IMR-90 (cell line): ENCODE results near the gene CENPU. TPM values are rescaled to one million over a fixed set of nuclear protein-coding genes. Genes with fewer than 3 reads are reported as not detected.

Experiments used
- ATAC-seq: fragments of 200-7000 bp; cut with Tn5 transposase; 2 replicates; pipeline ENCODE4 v1.9.1; 2020; ENCODE audit warnings: low read depth, mild to moderate bottlenecking, moderate library complexity
- BruUV-seq: library from RNA; stranded (reverse); fragments of 400-500 nt; replicated peaks from 2 replicates; lab custom pipeline; 2021; lab: Mats Ljungman, UMichigan
- CTCF ChIA-PET: fragments of 300-600 bp; formaldehyde crosslinking; extraction: SDS; loops from one replicate; lab custom pipeline; 2021; ENCODE audit warnings: antibody characterized with exemption; lab: Yijun Ruan, JAX
- POLR2A ChIA-PET: fragments of 300-600 bp; sonication (Branson Sonifier 250); formaldehyde crosslinking; loops from one replicate; lab custom pipeline; 2022; ENCODE audit warnings: antibody characterized with exemption; ENCODE audit not compliant: unreplicated experiment; lab: Charles Lee
- DNase-seq: peaks from one replicate; pipeline ENCODE4 v3.0.0; 2013
- H2AFZ ChIP-seq: replicated peaks from 2 replicates; pipeline ENCODE3; 2013; ENCODE audit warnings: low read length, mild to moderate bottlenecking; ENCODE audit not compliant: poor library complexity
- H2AK5ac ChIP-seq: 2 replicates; pipeline ENCODE4 v1.6.1; 2013; ENCODE audit warnings: low read depth, low read length, inconsistent platforms
- H2AK9ac ChIP-seq: replicated peaks from 2 replicates; pipeline ENCODE3; 2013; ENCODE audit warnings: mild to moderate bottlenecking, low read depth, low read length, moderate library complexity; ENCODE audit not compliant: poor library complexity
- H2BK120ac ChIP-seq: 2 replicates; pipeline ENCODE4 v1.6.1; 2013; ENCODE audit warnings: low read depth, low read length, inconsistent platforms
- H2BK15ac ChIP-seq: 3 replicates; pipeline ENCODE4 v1.6.1; 2013; ENCODE audit warnings: low read depth, low read length, inconsistent platforms
- H2BK20ac ChIP-seq: 2 replicates; pipeline ENCODE4 v1.6.1; 2013; ENCODE audit warnings: low read depth, mild to moderate bottlenecking, inconsistent platforms, low read length, moderate library complexity
- H2BK5ac ChIP-seq: 2 replicates; pipeline ENCODE4 v1.6.1; 2013; ENCODE audit warnings: mild to moderate bottlenecking, low read depth, low read length, inconsistent platforms; ENCODE audit not compliant: poor library complexity, severe bottlenecking
- H3K14ac ChIP-seq: replicated peaks from 2 replicates; pipeline ENCODE4 v1.6.1; 2013; ENCODE audit warnings: low read depth, low read length, inconsistent platforms
- H3K18ac ChIP-seq: 2 replicates; pipeline ENCODE4 v1.6.1; 2013; ENCODE audit warnings: low read depth, low read length, control low read depth
- H3K23ac ChIP-seq: 2 replicates; pipeline ENCODE4 v1.6.1; 2013; ENCODE audit warnings: low read depth, low read length, inconsistent platforms
- H3K27ac ChIP-seq: 2 replicates; pipeline ENCODE4 v1.5.1; 2013; ENCODE audit warnings: mild to moderate bottlenecking, control low read depth, low read length; ENCODE audit not compliant: insufficient read depth
- H3K27me3 ChIP-seq: 2 replicates; pipeline ENCODE4 v1.6.1; 2013; ENCODE audit warnings: low read length; ENCODE audit not compliant: control insufficient read depth, insufficient read depth
- H3K36me3 ChIP-seq: 2 replicates; pipeline ENCODE4 v1.6.1; 2013; ENCODE audit warnings: low read length, mixed read lengths; ENCODE audit not compliant: control insufficient read depth, insufficient read depth
- H3K4ac ChIP-seq: 2 replicates; pipeline ENCODE4 v1.6.1; 2013; ENCODE audit warnings: low read depth, low read length, inconsistent platforms
- H3K4me1 ChIP-seq: 2 replicates; pipeline ENCODE4 v1.6.1; 2013; ENCODE audit warnings: low read length, mixed read lengths; ENCODE audit not compliant: control insufficient read depth, insufficient read depth
- H3K4me2 ChIP-seq: 2 replicates; pipeline ENCODE4 v1.6.1; 2013; ENCODE audit warnings: low read depth, mild to moderate bottlenecking, control low read depth, low read length, moderate library complexity
- H3K4me3 ChIP-seq: 2 replicates; pipeline ENCODE4 v1.5.1; 2013; ENCODE audit warnings: low read depth, mild to moderate bottlenecking, control low read depth, low read length, moderate library complexity; ENCODE audit not compliant: insufficient read depth
- H3K56ac ChIP-seq: 2 replicates; pipeline ENCODE4 v1.6.1; 2013; ENCODE audit warnings: low read length, inconsistent platforms; ENCODE audit not compliant: insufficient read depth; ENCODE audit errors: extremely low read depth
- H3K79me1 ChIP-seq, 2 experiments: 2 replicates each; pipeline ENCODE4 v1.6.1; 2013; ENCODE audit warnings: low read length in 2 of 2, inconsistent platforms in 1 of 2, low read depth in 1 of 2
- H3K9ac ChIP-seq: 2 replicates; pipeline ENCODE4 v1.6.1; 2013; ENCODE audit warnings: low read depth, low read length, control low read depth
- H3K9me1 ChIP-seq: 2 replicates; pipeline ENCODE4 v1.6.1; 2013; ENCODE audit warnings: low read length, inconsistent platforms; ENCODE audit not compliant: insufficient read depth
- H3K9me3 ChIP-seq: 2 replicates; pipeline ENCODE4 v1.6.1; 2013; ENCODE audit warnings: low read length; ENCODE audit not compliant: control insufficient read depth, insufficient read depth
- H4K20me1 ChIP-seq: 2 replicates; pipeline ENCODE4 v1.6.1; 2013; ENCODE audit warnings: low read length, inconsistent platforms; ENCODE audit not compliant: insufficient read depth
- H4K5ac ChIP-seq: 2 replicates; pipeline ENCODE4 v1.6.1; 2013; ENCODE audit warnings: mild to moderate bottlenecking, low read depth, low read length, control low read depth
- H4K8ac ChIP-seq, 2 experiments: 2 replicates each; pipeline ENCODE4 v1.6.1; 2013; ENCODE audit warnings: low read depth in 2 of 2, low read length in 2 of 2, control low read depth in 1 of 2, inconsistent platforms in 1 of 2
- H4K91ac ChIP-seq: 2 replicates; pipeline ENCODE4 v1.6.1; 2013; ENCODE audit warnings: low read depth, low read length, inconsistent platforms; ENCODE audit not compliant: insufficient read depth
- RFX5 ChIP-seq: IDR thresholded peaks from 2 replicates; pipeline ENCODE4 v1.8.0; 2012; ENCODE audit warnings: low read depth, mild to moderate bottlenecking, low read length, moderate library complexity
- WGBS, 2 experiments: methylation state at CpG; one replicate each; pipeline versions ENCODE4 v1.1.5 to v1.1.7; 2013; ENCODE audit warnings: missing lambda C conversion rate in 2 of 2; ENCODE audit not compliant: insufficient read length in 1 of 2; ENCODE audit errors: extremely low coverage in 2 of 2; 5-methylcytosine and 5-hydroxymethylcytosine counted together
- dilution Hi-C: fragments of 300-500 bp; cut with HindIII; formaldehyde crosslinking; loops from one replicate; pipeline ENCODE4 v1.14.3; 2018; ENCODE audit warnings: low sequenced_read_pairs; ENCODE audit not compliant: unreplicated experiment
- in situ Hi-C: fragments of 300-500 bp; cut with MboI; formaldehyde crosslinking; loops from 3 replicates; pipeline ENCODE4 v1.14.3; 2019; ENCODE audit warnings: low sequenced_read_pairs, inconsistent platforms, mixed read lengths
- intact Hi-C: fragments of 100-400 bp; cut with micrococcal nuclease; formaldehyde crosslinking; loops from 2 replicates; pipeline ENCODE4 v1.10.0; 2022
- polyA plus RNA-seq, 3 experiments: library from polyadenylated mRNA; depleted of rRNA; stranded (reverse); fragments of >200 nt; gene quantifications; 2 replicates each; pipeline ENCODE4 v1.2.3, GENCODE V29; 2012; ENCODE audit warnings: low replicate concordance in 1 of 3
- total RNA-seq: library from RNA; depleted of rRNA; stranded (reverse); fragments of >200 nt; gene quantifications from 2 replicates; pipeline ENCODE4 v1.2.3, GENCODE V29; 2012
- TF ChIP-seq, protein P1 (sequence below): fragments of 150-350 bp; IDR thresholded peaks from 2 replicates; pipeline ENCODE4 v1.6.1; 2017; ENCODE audit warnings: mild to moderate bottlenecking, antibody characterized with exemption, low read length, low read depth
- TF ChIP-seq, protein P2 (sequence below): conservative IDR thresholded peaks from 2 replicates; pipeline ENCODE4 v1.5.1; 2012; ENCODE audit warnings: mild to moderate bottlenecking, low read depth, low read length, improper control_type of control experiment

CENPU gene
- total and polyA plus RNA-seq, 2 of the 4 experiments (the other 2 are of a cell fraction), result 13.6 to 14.6 TPM

DNA sequence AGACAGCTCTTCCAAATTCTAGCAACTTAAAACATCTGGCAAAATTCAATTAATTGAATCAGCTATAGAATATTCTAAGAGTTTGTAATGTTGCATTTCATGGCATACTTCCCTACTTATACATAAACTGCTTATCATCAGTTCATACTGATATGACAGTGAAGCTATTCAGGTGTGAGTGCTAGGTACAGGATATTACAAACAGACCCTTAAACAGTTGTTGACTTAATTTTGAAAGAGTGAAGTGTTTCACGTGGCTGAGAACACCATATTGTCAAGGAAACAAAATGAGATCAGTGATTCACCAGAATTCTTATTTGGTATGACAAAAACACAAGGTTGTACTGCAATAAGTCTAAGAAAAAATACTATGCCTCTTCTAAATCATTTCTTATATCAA lies 27.4 kb downstream of the CENPU start:
- H2BK15ac ChIP-seq, result no peak overlapping the region
- dilution Hi-C loops, result no loop called here
- intact Hi-C loops, result no loop called here
- no peaks in the 10 kb centered on the region for H3K4me1 ChIP-seq
- H3K27ac ChIP-seq, result no peak overlapping the region
- H2AK5ac ChIP-seq, result no peak overlapping the region
- peaks cover 4 to 10% of the 10 kb centered on the region in 2 experiments; a peak in 2 of 4 replicates for H3K79me1 ChIP-seq
- no peaks in the 10 kb centered on the region for H4K20me1 ChIP-seq
- no peak overlapping the region for H3K4me2 ChIP-seq
- H3K14ac ChIP-seq, result no peak overlapping the region
- no peak overlapping the region for H3K23ac ChIP-seq
- H2BK5ac ChIP-seq, result no peak overlapping the region
- CTCF ChIA-PET, result no interaction called here
- H3K4ac ChIP-seq, result no peak overlapping the region
- in situ Hi-C loops, result no loop called here
- no peak overlapping the region for H3K4me3 ChIP-seq
- no peak overlapping the region for H4K91ac ChIP-seq
- POLR2A ChIA-PET, result no interaction called here
- no peak overlapping the region for H2BK20ac ChIP-seq
- no peaks in the 10 kb centered on the region for H3K27me3 ChIP-seq
- H3K56ac ChIP-seq, result no peak overlapping the region
- ATAC-seq, result no peak
- H2AK9ac ChIP-seq, result no peak overlapping the region
- H2BK120ac ChIP-seq, result no peak overlapping the region
- no peak overlapping the region for H2AFZ ChIP-seq
- H4K8ac ChIP-seq, result no peak overlapping the region
- H3K9ac ChIP-seq, result no peak overlapping the region
- BruUV-seq, result no TSS peak
- no peaks in the 10 kb centered on the region for H3K9me3 ChIP-seq
- no CpG with 5 or more reads among the region's 1 CpG for WGBS, 2 experiments
- no peak for DNase-seq
- H3K9me1 ChIP-seq, result no peaks in the 10 kb centered on the region
- no peaks in the 10 kb centered on the region; the same call in 1 of the 2 replicates for H3K36me3 ChIP-seq
- TF ChIP-seq, protein P1, sequence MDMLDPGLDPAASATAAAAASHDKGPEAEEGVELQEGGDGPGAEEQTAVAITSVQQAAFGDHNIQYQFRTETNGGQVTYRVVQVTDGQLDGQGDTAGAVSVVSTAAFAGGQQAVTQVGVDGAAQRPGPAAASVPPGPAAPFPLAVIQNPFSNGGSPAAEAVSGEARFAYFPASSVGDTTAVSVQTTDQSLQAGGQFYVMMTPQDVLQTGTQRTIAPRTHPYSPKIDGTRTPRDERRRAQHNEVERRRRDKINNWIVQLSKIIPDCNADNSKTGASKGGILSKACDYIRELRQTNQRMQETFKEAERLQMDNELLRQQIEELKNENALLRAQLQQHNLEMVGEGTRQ, result no peak
- TF ChIP-seq, protein P2, sequence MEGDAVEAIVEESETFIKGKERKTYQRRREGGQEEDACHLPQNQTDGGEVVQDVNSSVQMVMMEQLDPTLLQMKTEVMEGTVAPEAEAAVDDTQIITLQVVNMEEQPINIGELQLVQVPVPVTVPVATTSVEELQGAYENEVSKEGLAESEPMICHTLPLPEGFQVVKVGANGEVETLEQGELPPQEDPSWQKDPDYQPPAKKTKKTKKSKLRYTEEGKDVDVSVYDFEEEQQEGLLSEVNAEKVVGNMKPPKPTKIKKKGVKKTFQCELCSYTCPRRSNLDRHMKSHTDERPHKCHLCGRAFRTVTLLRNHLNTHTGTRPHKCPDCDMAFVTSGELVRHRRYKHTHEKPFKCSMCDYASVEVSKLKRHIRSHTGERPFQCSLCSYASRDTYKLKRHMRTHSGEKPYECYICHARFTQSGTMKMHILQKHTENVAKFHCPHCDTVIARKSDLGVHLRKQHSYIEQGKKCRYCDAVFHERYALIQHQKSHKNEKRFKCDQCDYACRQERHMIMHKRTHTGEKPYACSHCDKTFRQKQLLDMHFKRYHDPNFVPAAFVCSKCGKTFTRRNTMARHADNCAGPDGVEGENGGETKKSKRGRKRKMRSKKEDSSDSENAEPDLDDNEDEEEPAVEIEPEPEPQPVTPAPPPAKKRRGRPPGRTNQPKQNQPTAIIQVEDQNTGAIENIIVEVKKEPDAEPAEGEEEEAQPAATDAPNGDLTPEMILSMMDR, result no peak
- TF ChIP-seq RFX5, result no peak
- no peak overlapping the region for H3K18ac ChIP-seq
- no peak overlapping the region for H4K5ac ChIP-seq
